GM21381 (cell line): Measurements from ENCODE around the gene TPSG1.
"Not testable (repeated sequence)": the region's sequence is repeated elsewhere in the genome, so short reads cannot be mapped to it uniquely, and the experiment has no call there.

ENCODE experiments used
- ATAC-seq: cut with Tn5 transposase; IDR thresholded peaks from one replicate; pipeline ENCODE4 v1.9.1; 2021; ENCODE audit warnings: mild to moderate bottlenecking, moderate library complexity; ENCODE audit not compliant: unreplicated experiment

The TPSG1 gene

GRCh38 chr16:1198671-1199346 is 26.3 kb downstream of the TPSG1 start:
- not testable (repeated sequence) for ATAC-seq

- ATAC-seq = no peak
These were observed 26.9 kb downstream of the TPSG1 start for GRCh38 chr16:1198194-1198593.

DNA sequence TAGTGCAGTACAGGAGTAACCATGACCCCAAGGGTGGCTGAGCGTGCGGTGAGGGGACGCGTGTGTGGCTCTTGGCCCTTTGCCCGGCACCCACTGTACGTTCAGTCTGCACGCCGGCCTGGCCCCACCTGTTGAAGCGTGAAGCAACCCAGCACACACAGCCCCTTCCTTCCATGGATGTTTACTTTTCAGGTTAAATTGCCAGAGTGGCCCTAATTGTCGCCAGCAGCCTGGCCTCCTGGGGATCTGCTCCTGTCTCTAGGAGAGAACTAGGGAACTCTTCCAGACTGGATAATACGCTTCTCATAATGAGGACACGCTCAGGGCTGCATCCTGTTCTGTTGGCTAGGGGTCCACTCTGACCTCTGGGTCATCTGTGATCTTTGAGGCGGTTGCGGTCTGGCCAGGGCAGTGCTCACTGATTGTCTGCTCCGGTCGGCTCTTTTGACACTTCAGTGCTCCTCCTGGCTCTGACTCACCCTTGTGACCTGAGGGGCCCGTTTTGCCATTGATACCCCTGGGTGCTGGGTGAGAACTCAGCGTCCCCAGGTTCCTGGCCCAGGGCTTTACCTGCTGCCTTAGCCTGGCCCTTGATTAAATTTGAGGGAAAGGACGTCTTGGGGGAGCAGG is 27.7 kb downstream of the TPSG1 start:
- no peak for ATAC-seq

GRCh38 chr16:1196494-1196893 is 28.6 kb downstream of the TPSG1 start:
- no peak for ATAC-seq

DNA sequence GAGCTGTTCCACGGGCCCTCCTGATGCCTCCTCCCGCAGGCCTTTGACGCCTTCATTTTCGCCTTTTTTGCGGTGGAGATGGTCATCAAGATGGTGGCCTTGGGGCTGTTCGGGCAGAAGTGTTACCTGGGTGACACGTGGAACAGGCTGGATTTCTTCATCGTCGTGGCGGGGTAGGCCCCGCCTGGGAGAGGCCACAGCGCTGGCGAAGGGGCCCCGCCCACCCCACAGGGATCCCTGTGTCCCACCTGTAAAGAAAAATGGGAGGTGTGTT is 29.7 kb downstream of the TPSG1 start:
- no peak for ATAC-seq

DNA sequence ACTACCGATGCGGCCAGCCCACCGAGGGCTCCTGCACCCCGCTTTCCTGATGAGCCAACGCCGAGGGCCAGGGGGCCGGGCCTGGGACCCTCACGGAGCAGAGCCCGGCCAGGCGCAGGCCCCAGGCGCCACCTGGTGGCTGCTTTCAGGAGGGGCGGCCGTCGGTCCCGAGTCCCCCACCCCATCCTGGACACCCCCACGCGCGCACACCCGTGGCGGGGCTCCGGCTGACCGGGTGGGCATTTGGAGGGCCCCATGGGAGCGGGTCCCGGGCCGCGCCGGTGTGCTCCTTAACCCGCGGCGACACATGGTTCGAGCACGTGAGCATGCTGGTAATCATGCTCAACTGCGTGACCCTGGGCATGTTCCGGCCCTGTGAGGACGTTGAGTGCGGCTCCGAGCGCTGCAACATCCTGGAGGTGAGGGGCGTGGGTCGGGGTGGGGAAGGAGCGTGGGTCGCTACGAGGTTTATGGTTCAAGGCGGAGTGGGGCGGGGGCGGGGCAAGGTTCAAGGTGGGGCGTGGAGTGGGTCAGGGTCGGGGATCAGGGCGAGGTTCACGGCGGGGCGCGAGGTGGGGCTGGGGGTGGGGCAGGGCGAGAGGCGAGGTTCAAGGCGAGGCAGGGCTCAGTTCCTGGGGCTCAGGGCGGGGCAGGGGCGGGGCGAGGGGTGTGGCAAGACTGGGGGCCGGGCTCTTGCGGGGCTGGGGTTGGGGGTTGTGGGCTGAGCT is 30.2 kb downstream of the TPSG1 start:
- no peak for ATAC-seq

DNA sequence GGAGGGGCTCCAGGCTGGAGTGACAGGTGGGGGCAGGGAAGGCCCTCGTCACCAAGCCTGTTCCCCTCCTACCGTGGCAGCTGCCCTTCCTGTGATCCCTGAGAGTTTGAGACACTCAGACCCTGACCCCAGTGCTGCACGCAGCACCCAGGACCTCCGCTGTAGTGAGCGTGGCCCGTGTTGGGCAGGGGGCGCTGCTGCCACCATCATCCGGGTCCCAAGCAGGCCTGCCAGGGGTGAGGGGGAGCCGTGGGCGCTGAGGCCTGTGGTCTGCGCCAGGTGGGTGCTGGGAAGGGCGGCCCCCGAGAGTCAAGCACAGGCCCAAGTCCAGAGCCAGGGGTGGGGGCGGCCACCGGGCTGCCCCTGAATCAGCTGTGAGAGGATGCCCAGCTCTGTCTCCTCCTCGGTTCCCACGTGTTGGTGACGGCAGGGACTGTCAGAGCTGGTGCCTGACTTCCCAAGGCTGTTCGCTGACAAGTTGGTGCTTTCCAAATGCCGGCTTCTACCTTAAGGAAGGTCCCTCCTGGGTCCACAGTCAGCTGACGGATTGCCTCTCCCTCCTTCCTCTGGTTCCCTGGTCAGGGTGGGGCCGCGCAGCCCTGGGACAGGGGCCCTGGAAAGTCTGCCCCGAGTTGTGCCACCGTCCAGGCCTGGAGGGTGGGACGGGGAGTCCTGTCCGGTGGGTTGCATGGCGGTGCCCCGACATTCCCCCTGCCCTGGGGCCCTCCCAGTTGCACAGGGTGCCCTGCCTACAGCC is 31.1 kb downstream of the TPSG1 start:
- no peak for ATAC-seq

- no peak for ATAC-seq
These were observed 31.8 kb downstream of the TPSG1 start for GRCh38 chr16:1193143-1193824.

DNA sequence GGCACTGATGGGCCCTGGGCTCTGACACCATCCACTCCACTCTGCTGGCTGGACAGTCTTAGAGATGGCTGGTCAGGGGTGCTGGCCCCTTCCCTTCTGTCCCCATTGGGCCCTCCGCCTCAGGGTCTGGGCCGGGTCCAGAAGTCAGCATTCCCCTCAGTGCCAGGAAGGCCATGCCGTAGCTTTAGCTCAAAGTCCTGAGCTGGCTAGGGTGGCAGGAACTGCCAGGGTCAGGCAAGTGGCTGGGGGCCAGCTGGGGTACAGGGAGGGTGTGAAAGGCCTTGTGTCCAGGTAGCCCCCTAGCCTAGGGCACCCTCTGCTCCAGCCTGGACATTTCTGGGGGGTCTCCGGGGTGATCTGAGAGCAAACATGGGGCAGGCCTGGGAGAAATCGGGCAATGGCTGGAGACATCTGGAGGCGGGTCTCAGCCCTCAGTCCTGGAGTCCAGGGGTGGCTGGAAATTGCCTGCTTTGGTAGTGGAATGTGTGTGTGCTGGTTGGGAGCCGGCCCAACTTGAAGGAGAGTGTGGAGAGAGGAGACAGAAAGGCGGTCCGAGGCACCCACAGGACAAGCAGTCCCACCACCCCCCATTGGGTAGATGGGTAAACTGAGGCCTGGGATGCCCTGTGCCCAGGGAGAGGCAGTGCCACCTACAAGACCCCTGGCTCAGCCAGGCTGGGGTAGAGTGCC is 32.5 kb downstream of the TPSG1 start:
- ATAC-seq = no peak

- ATAC-seq = not testable (repeated sequence)
These were observed 34.3 kb downstream of the TPSG1 start for GRCh38 chr16:1190789-1191188.

GRCh38 chr16:1189455-1189854 is 35.6 kb downstream of the TPSG1 start:
- ATAC-seq = no peak

DNA sequence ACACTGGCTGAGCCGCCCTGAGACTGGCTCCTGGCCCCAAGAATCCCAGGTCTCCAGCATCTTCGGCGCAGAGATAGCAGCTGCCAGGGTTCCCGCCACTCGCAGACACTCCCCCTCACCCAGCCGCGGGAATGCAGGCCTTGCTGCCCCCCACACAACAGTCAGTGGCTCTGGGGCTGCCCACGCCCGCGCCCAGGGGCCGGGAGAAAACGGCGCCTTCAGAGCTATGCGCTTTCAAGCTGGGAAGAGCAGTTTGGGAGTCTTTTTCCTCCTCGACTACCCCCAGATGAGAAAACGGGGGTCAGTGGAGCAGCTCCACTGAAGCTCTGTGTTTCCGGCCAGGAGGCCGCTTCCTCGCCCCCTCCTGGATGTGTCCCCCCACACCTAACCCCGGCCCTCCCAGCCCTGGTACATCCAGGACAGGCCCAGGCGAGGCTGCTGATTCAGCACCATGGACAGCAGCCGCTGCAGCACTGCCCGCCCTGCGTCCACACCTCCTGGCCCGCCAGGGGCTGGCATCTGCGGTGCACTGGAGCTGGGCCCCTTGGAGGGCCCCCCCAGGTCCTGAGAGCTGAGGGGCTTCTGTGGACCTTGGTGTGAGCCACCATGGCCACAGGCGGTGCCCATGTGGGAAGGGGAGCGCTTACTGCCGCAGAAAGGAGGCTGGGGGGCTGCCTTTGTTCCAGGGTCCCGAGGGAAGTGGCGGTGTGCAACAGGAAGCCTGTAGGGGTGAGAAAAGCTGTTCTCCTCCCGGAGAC is 36.5 kb downstream of the TPSG1 start:
- no peak for ATAC-seq

GRCh38 chr16:1185460-1186207 is 39.4 kb downstream of the TPSG1 start:
- ATAC-seq = not testable (repeated sequence)

GRCh38 chr16:1184980-1185379 is 40.1 kb downstream of the TPSG1 start:
- ATAC-seq = no peak

DNA sequence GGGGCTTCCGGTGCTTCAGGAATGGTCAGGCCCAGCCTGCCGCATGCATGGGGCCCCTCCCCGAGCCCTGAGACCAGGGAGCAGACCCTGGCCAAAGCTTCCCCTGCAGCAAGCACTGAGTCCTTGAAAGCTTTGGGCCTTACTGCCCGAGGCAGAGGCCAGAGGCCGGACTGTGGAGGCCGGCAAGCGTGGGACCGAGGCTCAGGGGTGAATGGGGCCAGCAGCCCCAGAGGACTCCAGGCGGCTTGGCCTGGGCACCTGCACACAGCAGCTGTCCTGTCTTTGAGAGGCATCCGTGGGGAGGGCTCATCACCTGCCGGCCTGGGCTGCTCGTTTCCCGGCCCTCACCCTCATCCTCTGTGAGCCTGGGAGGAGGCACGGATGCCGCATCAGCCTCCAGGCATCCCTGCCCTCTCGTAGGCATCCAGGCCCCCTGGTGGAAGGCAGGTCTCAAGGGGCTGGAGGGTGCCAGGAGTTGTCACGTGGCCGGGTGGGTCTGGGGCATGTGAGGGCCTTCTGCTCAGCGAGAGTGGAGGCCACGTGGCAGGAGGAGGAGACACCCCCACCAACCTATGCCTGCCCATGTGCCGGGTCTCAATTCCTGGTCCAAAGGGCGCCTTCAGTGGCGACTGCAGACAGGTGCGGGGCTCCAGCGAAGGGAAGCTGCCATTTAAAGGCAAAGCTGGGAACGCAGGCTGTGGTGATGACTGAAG is 40.8 kb downstream of the TPSG1 start:
- ATAC-seq = no peak

- ATAC-seq = no peak
These were observed 41.8 kb downstream of the TPSG1 start for GRCh38 chr16:1182950-1183907.

DNA sequence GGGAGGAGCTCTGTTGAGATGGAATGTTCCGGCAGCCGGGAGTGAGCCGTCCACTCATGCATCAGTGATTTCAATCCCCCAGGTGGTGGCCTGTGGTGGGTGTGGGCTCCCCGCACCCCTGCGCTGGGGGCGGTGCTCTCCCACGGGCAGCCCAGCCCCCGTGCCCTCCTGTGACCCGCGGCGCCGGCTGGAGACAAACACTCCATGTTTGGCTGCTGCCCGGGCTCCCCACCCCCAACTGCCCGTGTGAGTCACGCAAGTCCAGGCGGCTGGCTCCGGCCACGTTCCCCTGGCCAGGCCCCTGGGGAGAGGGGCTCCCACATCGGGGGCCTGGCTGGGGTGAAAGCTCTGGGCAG is 42.8 kb downstream of the TPSG1 start:
- ATAC-seq = no peak
